Neural cell (in vitro differentiated cells): Measurements from ENCODE around the gene MLPH. TPM values are rescaled to one million over a fixed set of nuclear protein-coding genes. Genes with fewer than 3 reads are reported as not detected.

Experiments
- H2AFZ ChIP-seq: fragments of 200-600, 300-800 bp; sonication (generic), shearing (Covaris generic); 2 replicates; pipeline ENCODE4 v1.6.0; 2014; ENCODE audit warnings: low read depth, mild to moderate bottlenecking, antibody characterized with exemption, low read length, moderate library complexity
- H3F3A ChIP-seq: fragments of 200-600 bp; shearing (Covaris generic); 2 replicates; pipeline ENCODE4 v1.6.1; 2016; ENCODE audit warnings: mild to moderate bottlenecking, moderate library complexity, mixed read lengths, antibody characterized with exemption, low read length; ENCODE audit not compliant: insufficient read depth, poor library complexity, severe bottlenecking
- H3K27ac ChIP-seq: fragments of 200-600, 300-800 bp; sonication (generic), shearing (Covaris generic); 2 replicates; pipeline ENCODE4 v1.5.1; 2014; ENCODE audit warnings: mild to moderate bottlenecking, low read length, moderate library complexity
- H3K27me3 ChIP-seq: fragments of 300-800, 200-600 bp; sonication (generic), shearing (Covaris generic); 2 replicates; pipeline ENCODE4 v1.6.0; 2014; ENCODE audit warnings: mild to moderate bottlenecking, low read depth, low read length, moderate library complexity; ENCODE audit not compliant: insufficient read depth
- H3K36me3 ChIP-seq: fragments of 300-800, 200-600 bp; sonication (generic), shearing (Covaris generic); 2 replicates; pipeline ENCODE4 v1.5.1; 2014; ENCODE audit warnings: mild to moderate bottlenecking, antibody characterized with exemption, low read length, moderate library complexity; ENCODE audit not compliant: insufficient read depth
- H3K4me2 ChIP-seq: fragments of 300-800, 200-600 bp; sonication (generic), shearing (Covaris generic); 2 replicates; pipeline ENCODE4 v1.6.0; 2014; ENCODE audit warnings: mild to moderate bottlenecking, low read length
- H3K4me3 ChIP-seq: fragments of 300-800, 200-600 bp; sonication (generic), shearing (Covaris generic); 2 replicates; pipeline ENCODE4 v1.5.1; 2014; ENCODE audit warnings: mild to moderate bottlenecking, low read length, moderate library complexity
- H3K79me2 ChIP-seq: fragments of 200-600 bp; shearing (Covaris generic); replicated peaks from 2 replicates; pipeline ENCODE4 v1.6.0; 2014; ENCODE audit warnings: mild to moderate bottlenecking, low read length, moderate library complexity; ENCODE audit not compliant: insufficient read depth
- H3K9ac ChIP-seq: fragments of 300-800, 200-600 bp; sonication (generic), shearing (Covaris generic); 2 replicates; pipeline ENCODE4 v1.6.1; 2016; ENCODE audit warnings: mild to moderate bottlenecking, low read length, mixed read lengths
- H3K9me2 ChIP-seq: fragments of 200-600 bp; shearing (Covaris generic); 2 replicates; pipeline ENCODE4 v1.6.1; 2016; ENCODE audit warnings: mild to moderate bottlenecking, low read length, mixed read lengths; ENCODE audit not compliant: insufficient read depth
- H3K9me3 ChIP-seq: fragments of 200-600, 300-800 bp; sonication (generic), shearing (Covaris generic); 2 replicates; pipeline ENCODE4 v1.6.1; 2016; ENCODE audit warnings: mild to moderate bottlenecking, mixed run types, low read length, moderate library complexity, mixed read lengths
- H4K20me1 ChIP-seq: fragments of 200-600 bp; shearing (Covaris generic); 2 replicates; pipeline ENCODE4 v1.6.1; 2016; ENCODE audit warnings: mild to moderate bottlenecking, mixed run types; ENCODE audit not compliant: insufficient read depth
- CTCF ChIP-seq: fragments of 450-650 bp; IDR thresholded peaks from 2 replicates; pipeline ENCODE4 v1.5.1; 2014; ENCODE audit warnings: antibody characterized with exemption, mild to moderate bottlenecking, moderate library complexity; ENCODE audit not compliant: poor library complexity, severe bottlenecking
- EP300 ChIP-seq: fragments of 450-650 bp; conservative IDR thresholded peaks from 2 replicates; pipeline ENCODE4 v1.6.1; 2014; ENCODE audit warnings: antibody characterized with exemption, mild to moderate bottlenecking, moderate library complexity; ENCODE audit not compliant: poor library complexity, severe bottlenecking
- EZH2 ChIP-seq: fragments of 200-600, 300-800 bp; shearing (Covaris generic), sonication (generic); IDR thresholded peaks from 2 replicates; pipeline ENCODE4 v1.6.1; 2014; ENCODE audit warnings: antibody characterized with exemption, low read length, borderline replicate concordance, mild to moderate bottlenecking; ENCODE audit not compliant: insufficient read depth, poor library complexity, severe bottlenecking
- MXI1 ChIP-seq: fragments of 450-650 bp; conservative IDR thresholded peaks from 2 replicates; pipeline ENCODE4 v1.6.1; 2014; ENCODE audit warnings: antibody characterized with exemption, mild to moderate bottlenecking; ENCODE audit not compliant: poor library complexity, severe bottlenecking
- POLR2AphosphoS5 ChIP-seq: IDR thresholded peaks from 2 replicates; pipeline ENCODE4 v1.6.1; 2012
- RAD21 ChIP-seq: fragments of 450-650 bp; conservative IDR thresholded peaks from 2 replicates; pipeline ENCODE4 v1.6.1; 2014; ENCODE audit warnings: antibody characterized with exemption, mild to moderate bottlenecking, moderate library complexity
- REST ChIP-seq: IDR thresholded peaks from 2 replicates; pipeline ENCODE4 v1.6.1; 2012; ENCODE audit warnings: borderline replicate concordance
- SMC3 ChIP-seq: fragments of 450-650 bp; conservative IDR thresholded peaks from 2 replicates; pipeline ENCODE4 v1.6.1; 2014; ENCODE audit warnings: antibody characterized with exemption, mild to moderate bottlenecking, moderate library complexity; ENCODE audit not compliant: poor library complexity
- TAF1 ChIP-seq: IDR thresholded peaks from 2 replicates; pipeline ENCODE4 v1.6.1; 2012; ENCODE audit warnings: low read depth
- polyA plus RNA-seq: library from polyadenylated mRNA; depleted of rRNA; stranded (reverse); fragments of >200 nt; gene quantifications from 2 replicates; pipeline ENCODE4 v1.2.3, GENCODE V29; 2014

Gene MLPH
- polyA plus RNA-seq, 1 donor from 2014 or later, result not detected

- Histone ChIP-seq H3K27me3 (no peaks in the 10 kb centered on the region), H3K9me2 (no peaks in the 10 kb centered on the region), H3K9ac (no peak overlapping the region), H4K20me1 (no peaks in the 10 kb centered on the region), H3K27ac (no peak overlapping the region), H2AFZ (no peak overlapping the region), H3K4me3 (no peak overlapping the region), H3K79me2 (no peaks in the 10 kb centered on the region), H3F3A (no peaks in the 10 kb centered on the region), H3K36me3 (no peaks in the 10 kb centered on the region), H3K4me2 (no peak overlapping the region), H3K9me3 (peaks cover 3% of the 10 kb centered on the region)
- TF ChIP-seq REST (no peak), EP300 (no peak), RAD21 (no peak), POLR2AphosphoS5 (no peak), MXI1 (no peak)
Measured at GRCh38 chr2:237558961-237559641, 72.0 kb downstream of the MLPH start.

GRCh38 chr2:237561221-237561620 is 74.2 kb downstream of the MLPH start:
- H3K79me2 ChIP-seq, result no peaks in the 10 kb centered on the region
- no peaks in the 10 kb centered on the region for H3K9me3 ChIP-seq
- no peaks in the 10 kb centered on the region for H4K20me1 ChIP-seq
- H3K9me2 ChIP-seq, result no peaks in the 10 kb centered on the region
- H3K4me2 ChIP-seq, result no peak overlapping the region
- H3K4me3 ChIP-seq, result no peak overlapping the region
- TF ChIP-seq SMC3 (no peak), TAF1 (no peak), MXI1 (no peak), EP300 (no peak), EZH2 (no peak), RAD21 (no peak), CTCF (no peak), POLR2AphosphoS5 (no peak), REST (no peak)
- no peak overlapping the region for H3K9ac ChIP-seq
- H2AFZ ChIP-seq, result no peak overlapping the region
- no peaks in the 10 kb centered on the region for H3F3A ChIP-seq
- H3K36me3 ChIP-seq, result no peaks in the 10 kb centered on the region
- no peak overlapping the region for H3K27ac ChIP-seq
- H3K27me3 ChIP-seq, result no peaks in the 10 kb centered on the region
